ENCODE results near the gene C19orf47.

Gene C19orf47

GRCh38 chr19:40360020-40360707 is 12.0 kb upstream of the C19orf47 start:
- no peak for TF ChIP-seq CTCF (IDR thresholded peaks at IDR 0.05)
- Histone ChIP-seq H3K4me3 (no peak overlapping the region), H3K27ac (peak overlapping the region in 1 of 2 donors; percentile 45)
- no peak for DNase-seq (ENCODE audit: low spot score)

DNA sequence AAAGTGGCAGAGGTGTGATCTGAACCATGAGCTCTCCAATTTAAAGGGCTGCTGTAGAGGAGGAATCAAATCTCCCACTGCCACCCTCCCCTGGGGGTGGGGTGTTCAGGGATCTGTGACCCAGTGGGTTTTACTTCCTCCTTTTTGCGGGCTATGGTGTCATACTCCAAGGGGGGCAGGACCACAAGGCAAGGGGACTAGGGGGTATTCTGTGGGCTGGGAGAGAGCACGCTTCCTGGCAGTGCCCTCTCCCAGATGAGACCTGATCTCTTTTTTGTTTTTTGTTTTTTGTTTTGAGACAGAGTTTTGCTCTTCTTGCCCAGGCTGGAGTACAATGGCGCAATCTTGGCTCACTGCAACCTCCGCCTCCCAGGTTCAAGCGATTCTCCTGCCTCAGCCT is 10.6 kb upstream of the C19orf47 start:
- Histone ChIP-seq H3K4me3 (no peak overlapping the region), H3K27ac (no peak overlapping the region)
- no peak for TF ChIP-seq CTCF (IDR thresholded peaks at IDR 0.05)
- no peak for DNase-seq (ENCODE audit: low spot score)

DNA sequence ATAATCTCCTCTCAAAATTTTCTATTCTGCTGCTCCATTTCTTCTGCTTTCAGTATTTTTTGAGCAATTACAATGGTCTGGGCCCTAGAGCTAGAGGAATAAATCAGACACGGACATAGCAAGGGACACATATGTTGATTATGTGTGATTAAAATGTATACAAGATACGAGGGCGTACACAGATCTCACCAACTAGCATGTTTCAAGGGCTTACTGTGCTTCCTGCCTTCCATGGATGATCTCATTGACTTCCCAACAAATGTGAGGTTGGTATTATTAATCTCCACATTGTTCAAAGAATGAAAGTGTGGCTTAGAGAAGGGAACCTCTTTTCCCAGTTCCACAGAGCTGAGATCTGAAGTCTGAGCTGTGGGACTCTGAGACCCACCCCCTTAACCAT is 9.4 kb upstream of the C19orf47 start:
- no peak for DNase-seq (ENCODE audit: low spot score)
- no peak overlapping the region for H3K27ac ChIP-seq
- no peak for TF ChIP-seq CTCF (IDR thresholded peaks at IDR 0.05)
- H3K4me3 ChIP-seq, result no peak overlapping the region

- TF ChIP-seq CTCF (IDR thresholded peaks at IDR 0.05), result no peak
- no peak for DNase-seq (ENCODE audit: low spot score)
- Histone ChIP-seq H3K27ac (no peak overlapping the region), H3K4me3 (no peak overlapping the region)
Observed at GRCh38 chr19:40356681-40357595, 8.7 kb upstream of the C19orf47 start.

GRCh38 chr19:40355975-40356680 is 7.9 kb upstream of the C19orf47 start:
- Histone ChIP-seq H3K27ac (no peak overlapping the region), H3K4me3 (no peak overlapping the region)
- no peak for TF ChIP-seq CTCF (IDR thresholded peaks at IDR 0.05)
- DNase-seq (ENCODE audit: low spot score), result no peak

DNA sequence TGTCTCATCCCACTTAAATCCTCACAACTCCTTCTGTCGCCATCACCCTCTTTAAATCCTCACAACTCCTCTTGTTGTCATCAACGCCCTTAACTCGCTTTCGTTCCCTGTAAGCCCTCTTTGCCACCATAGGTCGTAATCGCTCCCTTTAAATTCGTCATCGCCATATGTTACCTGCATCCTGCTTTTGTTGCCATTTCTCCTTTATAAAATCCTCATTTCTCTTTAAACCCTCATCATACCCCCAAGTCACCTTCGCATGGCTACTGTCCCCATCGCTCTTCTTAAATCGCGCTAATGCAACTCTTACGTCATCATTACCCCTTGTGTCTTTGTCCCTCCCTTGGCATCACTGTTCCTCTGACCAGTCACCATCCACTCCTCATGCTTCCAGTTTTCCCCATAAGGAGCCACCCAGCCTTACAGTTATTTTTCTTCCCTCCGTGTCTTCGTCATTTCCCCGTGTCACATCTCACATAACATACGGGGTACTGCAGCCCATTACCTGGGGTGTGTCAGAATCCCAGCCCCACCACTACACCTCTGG is 837 bp upstream of the C19orf47 start:
- H3K4me3 ChIP-seq, result peak overlapping the region; percentile 87
- no peak for TF ChIP-seq CTCF (IDR thresholded peaks at IDR 0.05)
- H3K27ac ChIP-seq, result peak overlapping the region; percentile 81 to 90
- no peak for DNase-seq (ENCODE audit: low spot score)
